ENCODE data around the gene FNDC11. TPM values are rescaled to one million over a fixed set of nuclear protein-coding genes. Genes with fewer than 3 reads are reported as not detected.
A peak's percentile ranks its signal among the peaks of the same experiment; 100 is the strongest.

Gene FNDC11
- total and polyA plus RNA-seq, 2 of the 13 experiments (the other 11 are each of a cell fraction or from before 2014, with no cell fraction given) = 0.07 TPM; not detected in 1

- TF ChIP-seq RFX1 (IDR thresholded peaks at IDR 0.05) (no peak), ZBTB7A (CRISPR knock-in tag; IDR thresholded peaks at IDR 0.05) (peak; percentile 86), HIVEP1 (CRISPR knock-in tag; IDR thresholded peaks at IDR 0.05) (no peak; the same call in 1 of the 2 replicates), ZBTB4 (CRISPR knock-in tag; IDR thresholded peaks at IDR 0.05; ENCODE audit: borderline replicate concordance) (no peak), ZNF850 (CRISPR knock-in tag; conservative IDR thresholded peaks at IDR 0.05) (no peak), BCL6 (CRISPR knock-in tag; IDR thresholded peaks at IDR 0.05) (no peak)
These were observed 9.6 kb upstream of the FNDC11 start (continued) for GRCh38 chr20:63544241-63544957.

DNA sequence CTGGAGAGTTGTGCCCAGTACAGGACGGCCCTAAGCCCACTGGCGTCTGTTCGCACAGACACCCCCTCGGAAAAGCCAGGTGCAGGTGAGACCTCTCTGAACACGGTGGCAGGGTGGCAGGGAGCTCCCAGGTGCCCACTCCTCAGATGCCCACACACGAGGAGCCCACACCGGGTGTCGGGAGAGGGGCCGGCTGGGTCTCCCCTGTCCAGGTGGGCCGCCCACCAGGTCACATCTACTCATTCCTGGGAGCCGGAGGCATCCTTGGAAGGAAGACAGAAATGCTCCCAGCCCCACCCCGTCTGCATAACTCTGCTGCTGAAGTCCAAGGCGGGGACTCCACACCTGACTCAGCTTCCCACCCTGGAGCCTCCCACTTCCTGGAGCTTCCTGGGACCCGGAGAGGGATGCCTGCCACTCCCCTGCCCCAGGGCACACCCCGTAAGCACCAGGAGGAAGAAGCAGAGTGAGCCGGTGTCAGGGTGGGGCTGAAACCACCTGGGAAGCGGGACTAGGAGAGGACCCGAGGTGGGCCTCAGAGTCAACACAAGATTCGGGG is 8.9 kb upstream of the FNDC11 start:
- no peak overlapping the region for H3K9ac ChIP-seq (ENCODE audit: insufficient read depth, low read depth, low read length)
- H3K27me3 ChIP-seq (ENCODE audit: control insufficient read depth in 1 of 2, insufficient read depth in 2 of 2, low read length in 2 of 2) = peaks cover 49 to 91% of the 10 kb centered on the region in 2 experiments
- 46% methylated on average over 17 of the region's 19 CpGs for WGBS (ENCODE audit: low lambda C conversion rate)
- intact Hi-C loops (cut with micrococcal nuclease; ENCODE audit: unreplicated experiment) (no loop called here), in situ Hi-C loops (cut with HindIII; ENCODE audit: extremely low pct_ligation_motif_present, low pct_unique_long_range_greater_than_20kb) (no loop called here)
- no peak for FAIRE-seq
- no peak overlapping the region; the same call in 1 of the 2 replicates for H3K4me2 ChIP-seq (ENCODE audit: low read depth, low read length)
- no peaks in the 10 kb centered on the region for H3K36me3 ChIP-seq (replicated peaks in 1 of 2; ENCODE audit: control insufficient read depth in 1 of 2, insufficient read depth in 2 of 2, low read length in 2 of 2)
- no peak overlapping the region for H3K27ac ChIP-seq (ENCODE audit: extremely low read length, insufficient read depth, low read length)
- peaks cover 28% of the 10 kb centered on the region for H3K4me1 ChIP-seq (ENCODE audit: insufficient read depth, low read length)
- no peak for ATAC-seq
- no peak overlapping the region for H2AFZ ChIP-seq (ENCODE audit: low read length)
- ChIA-PET POLR2A (interaction anchor here (1.0 to 1.2 kb wide), 2 partner anchors 8 to 97 kb away, joined by 3 to 4 read pairs; no protein-coding TSS in a partner anchor), CTCF (ENCODE audit: low intra/inter-chr PET ratio, low total read pairs) (no interaction called here)
- no peaks in the 10 kb centered on the region for H3K9me3 ChIP-seq (ENCODE audit: low read length)
- H3K79me2 ChIP-seq (ENCODE audit: insufficient read depth, low read length) = no peaks in the 10 kb centered on the region
- no peak overlapping the region; a peak in 1 of 6 replicates for H3K4me3 ChIP-seq (replicated peaks in 1 of 3; ENCODE audit: insufficient read depth in 1 of 3, low read depth in 2 of 3, low read length in 3 of 3)
- no TSS peak for BruUV-seq (replicated peaks)
- DNase-seq (ENCODE audit: low spot score) = no peak
- H4K20me1 ChIP-seq (ENCODE audit: insufficient read depth, low read length) = no peaks in the 10 kb centered on the region; the same call in 1 of the 2 replicates
- TF ChIP-seq ZNF501 (CRISPR knock-in tag; IDR thresholded peaks at IDR 0.05) (0 out of 2 replicates have a peak, but pooled peaks have one; percentile 41), NR2C2 (CRISPR knock-in tag; IDR thresholded peaks at IDR 0.05; ENCODE audit: borderline replicate concordance) (no peak), NFIB (CRISPR knock-in tag; IDR thresholded peaks at IDR 0.05; ENCODE audit: borderline replicate concordance) (0 out of 2 replicates have a peak, but pooled peaks have one; percentile 19), GATAD1 (CRISPR knock-in tag; IDR thresholded peaks at IDR 0.05) (no peak), TRIM24 (CRISPR knock-in tag; IDR thresholded peaks at IDR 0.05) (0 out of 2 replicates have a peak, but pooled peaks have one; percentile 28), ZNF891 (CRISPR knock-in tag; IDR thresholded peaks at IDR 0.05) (0 out of 2 replicates have a peak, but pooled peaks have one; percentile 23), ZBTB43 (CRISPR knock-in tag; conservative IDR thresholded peaks at IDR 0.05) (no peak), PCBP1 (IDR thresholded peaks at IDR 0.05; ENCODE audit: borderline replicate concordance, low read depth, low read length) (0 out of 2 replicates have a peak, but pooled peaks have one; percentile 1), ZNF431 (CRISPR knock-in tag; IDR thresholded peaks at IDR 0.05; ENCODE audit: borderline replicate concordance, low read depth) (0 out of 2 replicates have a peak, but pooled peaks have one; percentile 33), ZNF563 (CRISPR knock-in tag; IDR thresholded peaks at IDR 0.05) (0 out of 2 replicates have a peak, but pooled peaks have one; percentile 19)
- TF ChIP-seq, protein P1, sequence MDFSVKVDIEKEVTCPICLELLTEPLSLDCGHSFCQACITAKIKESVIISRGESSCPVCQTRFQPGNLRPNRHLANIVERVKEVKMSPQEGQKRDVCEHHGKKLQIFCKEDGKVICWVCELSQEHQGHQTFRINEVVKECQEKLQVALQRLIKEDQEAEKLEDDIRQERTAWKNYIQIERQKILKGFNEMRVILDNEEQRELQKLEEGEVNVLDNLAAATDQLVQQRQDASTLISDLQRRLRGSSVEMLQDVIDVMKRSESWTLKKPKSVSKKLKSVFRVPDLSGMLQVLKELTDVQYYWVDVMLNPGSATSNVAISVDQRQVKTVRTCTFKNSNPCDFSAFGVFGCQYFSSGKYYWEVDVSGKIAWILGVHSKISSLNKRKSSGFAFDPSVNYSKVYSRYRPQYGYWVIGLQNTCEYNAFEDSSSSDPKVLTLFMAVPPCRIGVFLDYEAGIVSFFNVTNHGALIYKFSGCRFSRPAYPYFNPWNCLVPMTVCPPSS (IDR thresholded peaks at IDR 0.05) = no peak

All from HepG2 (cell line).